Measurements from ENCODE around the gene KANK4. TPM values are rescaled to one million over a fixed set of nuclear protein-coding genes. Genes with fewer than 3 reads are reported as not detected.
"Not testable (repeated sequence)": the region's sequence is repeated elsewhere in the genome, so short reads cannot be mapped to it uniquely, and the experiment has no call there.

KANK4 gene
- total RNA-seq, 3 donors from 2014 or later, result 0.48 to 1.6 (median 0.66) TPM

- no peaks in the 10 kb centered on the region for H3K27me3 ChIP-seq
- intact Hi-C loops (cut with DNase I; ENCODE audit: low total_unique reads), result no loop called here
- no peak overlapping the region for H3K27ac ChIP-seq
- no peaks in the 10 kb centered on the region for H3K36me3 ChIP-seq
- no peak for DNase-seq (ENCODE audit: low spot score in 2 of 2)
- H3K4me3 ChIP-seq, result no peak overlapping the region
- H3K4me1 ChIP-seq, result no peaks in the 10 kb centered on the region
- TF ChIP-seq POLR2A (IDR thresholded peaks at IDR 0.05), result no peak
- TF ChIP-seq POLR2AphosphoS5 (IDR thresholded peaks at IDR 0.05), result no peak
- no peak for TF ChIP-seq CTCF (IDR thresholded peaks at IDR 0.05)
- no peaks in the 10 kb centered on the region for H3K9me3 ChIP-seq
Measured at GRCh38 chr1:62228136-62228882, 90.9 kb downstream of the KANK4 start.

- no peak overlapping the region for H3K4me3 ChIP-seq
- H3K36me3 ChIP-seq, result no peaks in the 10 kb centered on the region
- no peak for DNase-seq (ENCODE audit: low spot score in 2 of 2)
- no peak overlapping the region for H3K27ac ChIP-seq
- no peaks in the 10 kb centered on the region for H3K9me3 ChIP-seq
- no peaks in the 10 kb centered on the region for H3K27me3 ChIP-seq
- H3K4me1 ChIP-seq, result no peaks in the 10 kb centered on the region
- intact Hi-C loops (cut with DNase I; ENCODE audit: low total_unique reads), result no loop called here
- TF ChIP-seq POLR2A (IDR thresholded peaks at IDR 0.05) (no peak), CTCF (IDR thresholded peaks at IDR 0.05) (no peak), POLR2AphosphoS5 (IDR thresholded peaks at IDR 0.05) (no peak)
Measured at GRCh38 chr1:62227496-62227895, 91.7 kb downstream of the KANK4 start.

- TF ChIP-seq POLR2AphosphoS5 (IDR thresholded peaks at IDR 0.05) (no peak), CTCF (IDR thresholded peaks at IDR 0.05) (no peak), POLR2A (IDR thresholded peaks at IDR 0.05) (no peak)
- H3K4me1 ChIP-seq, result no peaks in the 10 kb centered on the region
- H3K9me3 ChIP-seq, result no peaks in the 10 kb centered on the region
- intact Hi-C loops (cut with DNase I; ENCODE audit: low total_unique reads), result no loop called here
- DNase-seq (ENCODE audit: low spot score in 2 of 2), result no peak
- no peaks in the 10 kb centered on the region for H3K36me3 ChIP-seq
- no peaks in the 10 kb centered on the region for H3K27me3 ChIP-seq
- H3K4me3 ChIP-seq, result no peak overlapping the region
- H3K27ac ChIP-seq, result no peak overlapping the region
Measured at GRCh38 chr1:62224182-62224581, 95.1 kb downstream of the KANK4 start.

- no peak for DNase-seq (ENCODE audit: low spot score in 2 of 2)
- Histone ChIP-seq H3K27me3 (no peaks in the 10 kb centered on the region), H3K4me3 (no peak overlapping the region), H3K36me3 (no peaks in the 10 kb centered on the region), H3K4me1 (no peaks in the 10 kb centered on the region), H3K9me3 (no peaks in the 10 kb centered on the region), H3K27ac (no peak overlapping the region)
- intact Hi-C loops (cut with DNase I; ENCODE audit: low total_unique reads), result no loop called here
- TF ChIP-seq CTCF (IDR thresholded peaks at IDR 0.05), result no peak
- TF ChIP-seq POLR2A (IDR thresholded peaks at IDR 0.05), result no peak
- no peak for TF ChIP-seq POLR2AphosphoS5 (IDR thresholded peaks at IDR 0.05)
Measured at GRCh38 chr1:62222321-62222720, 96.9 kb downstream of the KANK4 start.

DNA sequence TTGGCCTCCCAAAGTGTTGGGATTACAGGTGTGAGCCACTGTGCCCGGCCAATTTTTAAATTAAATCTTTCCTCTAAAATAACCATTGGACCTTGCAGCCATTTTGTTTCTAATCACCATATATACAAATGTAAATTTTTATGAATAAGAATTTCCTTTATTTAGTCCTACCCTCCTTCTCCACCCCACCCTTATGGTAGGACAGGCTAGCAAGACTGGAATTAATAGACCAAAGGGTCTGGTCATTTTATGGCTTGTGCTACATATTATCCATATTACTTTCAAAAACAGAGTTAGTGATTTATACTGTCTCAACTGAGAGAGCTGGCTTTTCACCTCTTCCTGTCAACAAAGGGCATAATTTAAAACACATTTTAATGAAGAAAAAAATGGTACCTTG is 98.1 kb downstream of the KANK4 start:
- H3K4me3 ChIP-seq, result no peak overlapping the region
- TF ChIP-seq CTCF (IDR thresholded peaks at IDR 0.05) (no peak), POLR2A (IDR thresholded peaks at IDR 0.05) (no peak), POLR2AphosphoS5 (IDR thresholded peaks at IDR 0.05) (no peak)
- no peaks in the 10 kb centered on the region for H3K9me3 ChIP-seq
- no peaks in the 10 kb centered on the region for H3K4me1 ChIP-seq
- H3K27me3 ChIP-seq, result no peaks in the 10 kb centered on the region
- H3K36me3 ChIP-seq, result no peaks in the 10 kb centered on the region
- H3K27ac ChIP-seq, result no peak overlapping the region
- DNase-seq (ENCODE audit: low spot score in 2 of 2), result no peak
- intact Hi-C loops (cut with DNase I; ENCODE audit: low total_unique reads), result no loop called here

DNA sequence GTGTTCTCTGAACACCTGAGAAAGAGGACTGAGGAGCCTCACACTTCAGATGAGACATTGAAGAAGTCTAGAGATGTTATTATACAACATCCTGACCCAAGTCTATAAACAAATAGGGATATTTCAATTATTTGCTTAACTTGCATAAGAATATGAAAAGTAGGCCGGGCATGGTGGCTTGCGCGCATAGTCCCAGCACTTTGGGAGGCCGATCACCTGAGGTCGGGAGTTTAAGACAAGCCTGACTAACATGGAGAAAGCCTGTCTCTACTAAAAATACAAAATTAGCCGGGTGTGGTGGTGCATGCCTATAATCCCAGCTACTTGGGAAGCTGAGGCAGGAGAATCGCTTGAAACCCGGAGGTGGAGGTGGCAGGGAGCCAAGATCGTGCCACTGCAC is 98.8 kb downstream of the KANK4 start:
- H3K36me3 ChIP-seq; H3K27me3 ChIP-seq; H3K27ac ChIP-seq; DNase-seq (ENCODE audit: low spot score in 2 of 2); intact Hi-C loops (cut with DNase I; ENCODE audit: low total_unique reads); H3K9me3 ChIP-seq; H3K4me1 ChIP-seq; H3K4me3 ChIP-seq: not testable (repeated sequence)
